Activated naive CD4-positive, alpha-beta T cell treated with anti-CD3 and anti-CD28 coated beads, Interleukin-2, amount 10 ng/mL, durations not matched to agents 7 days and 5 days (primary cell): ENCODE data around the gene TMEM87A.
"Not testable (repeated sequence)": the region's sequence is repeated elsewhere in the genome, so short reads cannot be mapped to it uniquely, and the experiment has no call there.

Experiments used
- CTCF ChIA-PET: fragments of 350-600 bp; sonication (Branson Sonifier 250); formaldehyde crosslinking; loops from one replicate; lab custom pipeline; 2021; ENCODE audit warnings: antibody characterized with exemption; lab: Charles Lee
- DNase-seq: peaks from one replicate; pipeline ENCODE4 v3.0.0-alpha.2; 2020
- H3K27ac Mint-ChIP-seq: one replicate; pipeline ENCODE4 v1.8.0; 2021; ENCODE audit warnings: mild to moderate bottlenecking, moderate library complexity, mixed read lengths
- H3K27me3 Mint-ChIP-seq: one replicate; pipeline ENCODE4 v1.8.0; 2021; ENCODE audit warnings: mild to moderate bottlenecking, mixed read lengths
- H3K36me3 Mint-ChIP-seq: one replicate; pipeline ENCODE4 v1.8.0; 2021; ENCODE audit warnings: mixed read lengths
- H3K4me1 Mint-ChIP-seq: one replicate; pipeline ENCODE4 v1.8.0; 2021; ENCODE audit warnings: mixed read lengths
- H3K4me3 Mint-ChIP-seq: one replicate; pipeline ENCODE4 v1.8.0; 2021; ENCODE audit warnings: mild to moderate bottlenecking, moderate library complexity, mixed read lengths
- H3K9me3 Mint-ChIP-seq: one replicate; pipeline ENCODE4 v1.8.0; 2021; ENCODE audit warnings: mixed read lengths

TMEM87A gene, protein sequence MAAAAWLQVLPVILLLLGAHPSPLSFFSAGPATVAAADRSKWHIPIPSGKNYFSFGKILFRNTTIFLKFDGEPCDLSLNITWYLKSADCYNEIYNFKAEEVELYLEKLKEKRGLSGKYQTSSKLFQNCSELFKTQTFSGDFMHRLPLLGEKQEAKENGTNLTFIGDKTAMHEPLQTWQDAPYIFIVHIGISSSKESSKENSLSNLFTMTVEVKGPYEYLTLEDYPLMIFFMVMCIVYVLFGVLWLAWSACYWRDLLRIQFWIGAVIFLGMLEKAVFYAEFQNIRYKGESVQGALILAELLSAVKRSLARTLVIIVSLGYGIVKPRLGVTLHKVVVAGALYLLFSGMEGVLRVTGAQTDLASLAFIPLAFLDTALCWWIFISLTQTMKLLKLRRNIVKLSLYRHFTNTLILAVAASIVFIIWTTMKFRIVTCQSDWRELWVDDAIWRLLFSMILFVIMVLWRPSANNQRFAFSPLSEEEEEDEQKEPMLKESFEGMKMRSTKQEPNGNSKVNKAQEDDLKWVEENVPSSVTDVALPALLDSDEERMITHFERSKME

DNA sequence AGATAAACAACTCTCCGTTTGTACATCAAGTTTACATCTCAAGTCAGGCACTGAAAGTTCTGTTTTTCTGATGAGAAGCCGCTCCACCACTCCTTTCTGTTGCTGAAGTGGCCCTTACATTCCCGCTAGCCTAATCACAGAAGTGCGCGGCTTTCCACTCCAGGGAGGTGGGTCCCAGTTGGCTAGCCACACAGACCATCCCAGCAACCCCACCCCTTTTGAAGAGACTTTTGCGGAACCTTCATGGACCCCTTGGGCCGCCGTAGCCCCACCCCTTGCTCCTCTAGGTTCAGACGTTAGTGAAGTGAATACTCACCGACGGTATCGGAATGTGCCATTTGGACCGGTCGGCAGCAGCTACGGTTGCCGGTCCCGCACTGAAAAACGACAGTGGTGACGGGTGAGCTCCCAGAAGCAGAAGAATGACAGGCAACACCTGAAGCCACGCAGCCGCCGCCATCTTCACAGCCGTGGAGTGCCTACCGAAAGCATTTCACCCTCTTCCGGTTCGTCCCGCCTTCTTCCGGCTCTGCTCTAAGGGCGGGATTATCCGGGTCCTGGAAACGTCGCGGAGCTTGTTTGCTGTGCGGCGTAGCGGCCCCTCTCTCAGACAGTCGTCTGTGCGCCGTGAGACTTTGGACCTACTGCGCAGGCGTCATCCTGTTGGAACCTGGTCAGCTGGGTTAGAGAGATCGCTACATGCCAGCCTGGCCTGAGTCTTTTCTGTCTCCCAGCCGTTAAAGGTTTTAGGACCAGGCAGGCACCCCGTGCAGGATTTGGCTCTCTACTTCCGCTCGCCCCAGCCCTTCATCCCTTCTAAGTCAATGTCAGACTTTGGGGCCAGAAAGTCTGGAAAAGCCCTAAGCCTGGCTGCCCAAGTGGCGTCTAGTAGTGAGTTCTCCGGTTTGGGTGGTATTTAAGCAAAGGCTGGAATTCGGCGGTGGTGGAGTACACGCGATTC lies at the start of gene TMEM87A, which contains the start of gene GANC:
TSS of gene TMEM87A (minus strand) at position 495 of the 961 bp plus-strand sequence. CDS start at position 460, 35 bp downstream.
TSS of gene GANC (plus strand) at position 263 of the 961 bp plus-strand sequence. CDS start 1,281 bp downstream, outside the sequence.
- H3K9me3 Mint-ChIP-seq, result no peaks in the 10 kb centered on the region
- peak; percentile 98 for DNase-seq
- H3K4me3 Mint-ChIP-seq, result peak within 1 kb of the TSS; percentile 99
- CTCF ChIA-PET, result no interaction called here
- no peaks in the 10 kb centered on the region for H3K27me3 Mint-ChIP-seq
- H3K36me3 Mint-ChIP-seq, result peaks cover 28% of the 10 kb centered on the region
- H3K4me1 Mint-ChIP-seq, result peaks cover 57% of the 10 kb centered on the region
- H3K27ac Mint-ChIP-seq, result peak within 1 kb of the TSS; percentile 94

DNA sequence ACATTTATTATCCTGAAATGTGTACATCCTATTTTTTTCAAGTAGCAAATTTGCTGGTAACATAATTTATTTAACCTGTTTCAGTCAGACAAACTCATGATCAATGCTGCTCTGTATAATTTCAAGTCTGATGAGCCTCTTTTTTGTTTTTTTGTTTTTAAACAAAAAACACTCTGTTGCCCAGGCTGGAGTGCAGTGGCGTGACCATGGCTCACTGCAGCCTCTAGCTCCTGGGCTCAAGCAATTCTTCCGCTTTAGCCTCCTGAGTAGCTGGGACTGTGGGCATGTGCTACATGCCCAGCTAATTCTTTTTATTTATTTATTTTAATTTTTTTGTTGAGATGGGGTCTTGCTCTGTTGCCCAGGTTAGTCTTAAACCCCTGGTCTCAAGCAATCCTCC lies 46.0 kb upstream of the TMEM87A start:
- Mint-ChIP-seq H3K27me3 (no peaks in the 10 kb centered on the region), H3K9me3 (no peaks in the 10 kb centered on the region), H3K27ac (no peak overlapping the region), H3K4me1 (no peaks in the 10 kb centered on the region), H3K36me3 (peaks cover 18% of the 10 kb centered on the region), H3K4me3 (no peak overlapping the region)
- DNase-seq, result no peak
- CTCF ChIA-PET, result no interaction called here

DNA sequence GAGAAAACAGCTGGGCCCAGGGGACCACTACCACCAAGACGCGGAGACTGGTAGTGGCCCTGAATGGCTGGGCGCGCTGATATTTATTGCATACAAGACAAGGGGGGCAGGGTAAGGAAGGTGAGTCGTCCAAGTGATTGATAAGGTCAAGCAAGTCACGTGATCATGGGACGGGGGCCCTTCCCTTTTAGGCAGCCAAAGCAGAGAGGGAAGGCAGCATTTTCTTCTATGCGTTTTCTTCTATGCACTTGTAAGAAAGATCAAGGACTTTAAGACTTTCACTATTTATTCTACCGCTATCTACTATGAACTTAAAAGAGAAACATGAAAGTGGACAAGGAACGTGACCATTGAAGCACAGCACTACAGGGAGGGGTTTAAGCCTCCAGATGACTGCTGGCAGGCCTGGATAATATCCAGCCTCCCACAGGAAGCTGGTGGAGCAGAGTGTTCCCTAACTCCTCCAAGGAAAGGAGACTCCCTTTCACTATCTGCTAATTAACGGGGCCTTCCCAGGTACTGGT lies 43.1 kb upstream of the TMEM87A start:
- H3K9me3 Mint-ChIP-seq, H3K27me3 Mint-ChIP-seq, DNase-seq, CTCF ChIA-PET, H3K27ac Mint-ChIP-seq, H3K4me1 Mint-ChIP-seq, H3K4me3 Mint-ChIP-seq: not testable (repeated sequence)
- peaks cover 13% of the 10 kb centered on the region for H3K36me3 Mint-ChIP-seq

DNA sequence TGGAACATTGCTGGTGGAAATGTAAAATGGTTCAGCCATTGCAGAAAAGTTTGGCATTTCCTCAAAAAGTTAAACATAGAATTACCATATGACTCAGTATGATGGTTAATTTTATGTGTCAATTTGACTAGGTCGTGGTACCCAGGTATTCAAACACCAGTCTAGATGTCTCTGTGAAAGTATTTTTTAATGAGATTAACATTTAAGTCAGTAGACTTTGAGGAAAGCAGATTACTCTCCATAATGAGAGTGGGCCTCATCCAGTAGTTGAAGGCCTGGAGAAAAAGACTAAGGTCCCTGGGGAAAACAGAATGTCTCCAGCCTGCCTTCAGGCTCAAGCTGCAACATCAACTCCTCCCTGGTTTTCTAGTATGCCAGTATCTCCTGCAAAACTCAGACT lies 42.3 kb upstream of the TMEM87A start:
- Mint-ChIP-seq H3K4me1 (no peaks in the 10 kb centered on the region), H3K36me3 (peaks cover 19% of the 10 kb centered on the region), H3K9me3 (no peaks in the 10 kb centered on the region), H3K27ac (no peak overlapping the region), H3K4me3 (no peak overlapping the region), H3K27me3 (no peaks in the 10 kb centered on the region)
- no peak for DNase-seq
- CTCF ChIA-PET, result no interaction called here

DNA sequence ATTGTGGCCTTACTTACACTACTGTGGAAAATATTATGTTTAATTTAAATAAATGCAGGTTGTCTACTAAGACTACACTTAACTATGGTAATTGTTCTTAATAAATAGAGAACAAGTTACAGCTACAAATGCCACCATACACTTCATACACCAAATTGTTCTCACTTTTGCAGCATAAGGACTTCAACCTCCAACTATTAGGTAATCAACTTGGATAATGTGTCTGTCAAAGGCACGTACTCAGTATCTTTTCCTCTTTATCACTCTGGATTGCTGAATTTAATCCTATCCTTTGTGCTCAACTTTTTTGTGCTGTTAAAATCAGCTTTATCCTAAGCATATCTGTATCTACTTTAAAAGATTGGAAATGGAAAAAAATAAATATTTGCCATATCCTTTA lies 41.6 kb upstream of the TMEM87A start:
- no peak for DNase-seq
- H3K27me3 Mint-ChIP-seq, result no peaks in the 10 kb centered on the region
- H3K4me1 Mint-ChIP-seq, result no peaks in the 10 kb centered on the region
- no peak overlapping the region for H3K4me3 Mint-ChIP-seq
- H3K36me3 Mint-ChIP-seq, result peaks cover 21% of the 10 kb centered on the region
- CTCF ChIA-PET, result no interaction called here
- H3K9me3 Mint-ChIP-seq, result no peaks in the 10 kb centered on the region
- no peak overlapping the region for H3K27ac Mint-ChIP-seq

DNA sequence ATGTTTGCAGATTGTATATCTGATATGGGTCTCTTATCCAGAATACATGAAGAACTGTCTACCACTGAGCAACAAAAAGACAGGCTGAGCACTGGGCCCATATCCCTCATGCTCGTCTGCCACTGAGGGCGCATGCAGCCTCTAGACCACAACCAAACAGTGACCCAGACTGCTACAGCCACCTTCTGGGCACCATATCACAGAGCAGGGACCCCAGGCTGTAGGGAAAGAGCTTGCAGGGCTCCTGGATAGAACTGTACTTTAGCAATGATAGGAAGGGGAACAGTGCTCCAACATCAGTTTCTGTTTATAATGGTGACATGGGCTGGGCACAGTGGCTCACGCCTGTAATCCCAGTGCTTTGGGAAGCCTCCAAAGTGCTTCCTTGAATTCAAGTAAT lies 40.2 kb upstream of the TMEM87A start:
- no peaks in the 10 kb centered on the region for H3K4me1 Mint-ChIP-seq
- no peak overlapping the region for H3K27ac Mint-ChIP-seq
- CTCF ChIA-PET, result no interaction called here
- no peak overlapping the region for H3K4me3 Mint-ChIP-seq
- DNase-seq, result no peak
- H3K27me3 Mint-ChIP-seq, result no peaks in the 10 kb centered on the region
- H3K36me3 Mint-ChIP-seq, result peaks cover 21% of the 10 kb centered on the region
- no peaks in the 10 kb centered on the region for H3K9me3 Mint-ChIP-seq

DNA sequence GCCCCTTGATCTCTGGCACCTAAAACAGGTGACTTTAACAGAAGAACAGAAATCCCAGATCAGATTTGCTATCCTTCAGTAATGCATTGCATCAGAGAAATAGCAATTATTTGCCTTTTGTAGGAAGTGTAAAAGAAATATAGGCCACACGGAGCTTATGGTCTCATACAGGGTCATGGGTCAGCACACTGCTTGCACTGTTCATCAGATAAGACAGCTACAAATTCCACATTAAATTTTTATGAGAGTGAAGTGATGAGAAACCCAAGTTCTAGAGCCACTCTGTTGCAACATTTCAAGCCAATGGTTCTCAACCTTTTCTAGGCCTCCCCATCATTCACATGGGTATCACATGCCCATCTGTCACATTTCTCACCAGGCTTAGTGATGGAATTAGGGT lies 33.4 kb upstream of the TMEM87A start:
- Mint-ChIP-seq H3K27me3 (no peaks in the 10 kb centered on the region), H3K27ac (no peak overlapping the region), H3K4me1 (no peaks in the 10 kb centered on the region), H3K36me3 (peaks cover 14% of the 10 kb centered on the region), H3K4me3 (no peak overlapping the region), H3K9me3 (peaks cover 12% of the 10 kb centered on the region)
- no peak for DNase-seq
- CTCF ChIA-PET, result interaction anchor here (1.0 kb wide), 1 partner anchor 10 kb away, joined by 3 read pairs; no protein-coding TSS in a partner anchor

DNA sequence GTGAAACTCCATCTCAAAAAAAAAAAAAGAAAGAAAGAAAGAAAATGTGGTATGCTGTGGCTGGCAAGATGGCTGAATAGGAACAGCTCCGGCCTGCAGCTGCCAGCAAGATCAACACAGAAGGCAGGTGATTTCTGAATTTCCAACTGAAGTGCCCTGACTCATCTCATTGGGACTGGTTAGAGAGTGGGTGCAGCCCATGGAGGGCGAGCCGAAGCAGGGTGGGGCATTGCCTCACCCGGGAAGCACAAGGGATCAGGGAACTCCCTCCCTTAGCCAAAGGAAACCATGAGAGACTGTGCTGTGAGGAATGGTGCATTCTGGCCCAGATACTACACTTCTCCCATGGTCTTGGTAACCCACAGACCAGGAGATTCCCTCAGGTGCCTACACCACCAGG lies 27.8 kb upstream of the TMEM87A start:
- DNase-seq, CTCF ChIA-PET, H3K27me3 Mint-ChIP-seq, H3K27ac Mint-ChIP-seq, H3K4me1 Mint-ChIP-seq, H3K4me3 Mint-ChIP-seq: not testable (repeated sequence)
- H3K36me3 Mint-ChIP-seq, result peaks cover 30% of the 10 kb centered on the region
- peaks cover 12% of the 10 kb centered on the region for H3K9me3 Mint-ChIP-seq

DNA sequence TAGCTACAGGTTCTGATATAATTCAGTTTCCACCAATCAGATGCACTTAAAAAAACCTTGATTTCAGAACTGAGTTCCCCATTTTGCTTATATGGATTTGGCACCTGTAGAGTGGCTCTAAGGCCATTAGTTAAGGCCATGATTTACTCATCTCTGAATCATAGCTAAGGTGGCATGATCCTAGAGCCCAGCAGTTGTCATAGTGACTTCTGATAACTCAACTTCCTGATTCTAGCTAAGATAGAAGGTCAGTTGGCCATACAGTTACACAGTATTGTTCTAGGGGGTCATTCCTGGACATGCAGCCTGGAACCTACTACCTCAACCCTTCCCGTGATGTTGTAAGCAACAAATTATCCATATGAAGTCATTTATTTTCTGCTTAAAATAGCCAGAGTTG lies 15.9 kb upstream of the TMEM87A start:
- no peaks in the 10 kb centered on the region for H3K9me3 Mint-ChIP-seq
- CTCF ChIA-PET, result interaction anchor here (0.7 kb wide), 1 partner anchor 937 kb away, joined by 3 read pairs; no protein-coding TSS in a partner anchor
- no peak overlapping the region for H3K4me3 Mint-ChIP-seq
- no peak for DNase-seq
- no peaks in the 10 kb centered on the region for H3K4me1 Mint-ChIP-seq
- H3K36me3 Mint-ChIP-seq, result peaks cover 43% of the 10 kb centered on the region
- no peak overlapping the region for H3K27ac Mint-ChIP-seq
- H3K27me3 Mint-ChIP-seq, result no peaks in the 10 kb centered on the region

DNA sequence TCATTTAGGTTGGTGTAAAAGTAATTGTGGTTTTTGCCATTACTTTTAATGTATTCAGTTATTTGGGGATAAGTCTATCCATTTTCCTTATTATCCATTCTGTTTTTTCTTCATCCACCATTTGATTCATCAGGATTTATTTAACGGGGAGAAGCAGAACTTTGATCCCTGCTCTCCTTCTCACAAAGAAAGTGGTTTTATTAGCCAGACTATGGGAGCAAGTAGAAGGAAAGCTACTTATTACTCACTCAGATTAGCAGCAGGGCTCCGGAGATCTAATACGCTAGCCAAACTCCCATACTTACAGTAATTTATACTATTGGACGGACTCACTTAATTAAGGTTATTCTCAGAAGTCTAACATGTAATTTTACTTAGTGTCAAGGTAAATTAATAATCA lies 14.7 kb upstream of the TMEM87A start:
- CTCF ChIA-PET, result no interaction called here
- no peak for DNase-seq
- Mint-ChIP-seq H3K4me1 (no peaks in the 10 kb centered on the region), H3K36me3 (peaks cover 41% of the 10 kb centered on the region), H3K9me3 (no peaks in the 10 kb centered on the region), H3K27ac (no peak overlapping the region), H3K27me3 (no peaks in the 10 kb centered on the region), H3K4me3 (no peak overlapping the region)

DNA sequence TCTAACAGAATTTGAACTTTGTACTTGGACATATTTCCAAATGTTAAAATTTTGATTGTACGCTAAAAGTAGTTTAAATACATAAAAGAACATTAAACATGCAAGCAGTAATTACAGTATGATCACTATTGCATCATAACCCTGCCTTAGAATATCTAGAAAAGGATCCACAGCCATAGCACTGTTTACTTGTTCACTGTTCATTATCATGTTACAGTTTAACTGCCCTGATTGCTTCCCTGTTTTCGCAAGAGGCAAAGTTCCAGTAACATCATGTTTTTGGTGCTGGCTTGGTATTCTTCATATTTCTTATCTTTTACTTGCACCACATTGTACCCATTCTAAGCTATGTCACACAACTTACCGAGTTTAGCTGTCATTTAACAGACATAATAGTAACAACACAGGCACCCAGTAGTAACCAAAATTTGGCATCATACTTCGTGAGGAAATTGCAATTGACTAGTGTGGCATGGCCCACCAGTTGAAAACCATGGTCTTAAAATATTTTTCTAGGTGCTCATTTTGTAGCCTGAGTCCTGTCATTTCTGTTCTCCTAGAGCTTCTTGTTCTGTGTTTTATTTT lies 13.3 kb upstream of the TMEM87A start:
- no peak overlapping the region for H3K4me3 Mint-ChIP-seq
- H3K36me3 Mint-ChIP-seq, result peaks cover 32% of the 10 kb centered on the region
- no peak for DNase-seq
- no peak overlapping the region for H3K27ac Mint-ChIP-seq
- no peaks in the 10 kb centered on the region for H3K4me1 Mint-ChIP-seq
- H3K9me3 Mint-ChIP-seq, result no peaks in the 10 kb centered on the region
- no peaks in the 10 kb centered on the region for H3K27me3 Mint-ChIP-seq
- CTCF ChIA-PET, result no interaction called here

DNA sequence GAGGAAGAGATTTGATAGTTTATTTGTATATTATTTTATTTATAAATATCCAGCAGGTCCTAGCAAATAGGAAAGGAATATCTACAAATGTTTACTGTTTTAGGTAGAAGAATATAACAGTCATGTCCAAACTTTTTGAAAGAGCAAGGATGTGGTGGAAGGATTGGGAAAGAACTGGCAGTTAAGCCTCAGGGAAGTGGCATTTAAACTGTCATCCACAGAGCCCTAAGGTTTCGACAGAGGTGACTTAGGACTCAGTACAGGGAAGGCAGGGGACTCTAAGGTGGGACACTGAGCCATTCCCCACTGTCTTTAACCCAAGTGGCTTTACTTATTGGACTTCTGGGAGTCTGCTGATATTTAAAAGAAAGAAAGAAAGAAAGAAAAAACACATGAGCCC lies 11.8 kb upstream of the TMEM87A start:
- no peaks in the 10 kb centered on the region for H3K27me3 Mint-ChIP-seq
- no peak for DNase-seq
- CTCF ChIA-PET, result interaction anchor here (0.5 kb wide), 1 partner anchor 151 kb away, joined by 3 read pairs; no protein-coding TSS in a partner anchor

DNA sequence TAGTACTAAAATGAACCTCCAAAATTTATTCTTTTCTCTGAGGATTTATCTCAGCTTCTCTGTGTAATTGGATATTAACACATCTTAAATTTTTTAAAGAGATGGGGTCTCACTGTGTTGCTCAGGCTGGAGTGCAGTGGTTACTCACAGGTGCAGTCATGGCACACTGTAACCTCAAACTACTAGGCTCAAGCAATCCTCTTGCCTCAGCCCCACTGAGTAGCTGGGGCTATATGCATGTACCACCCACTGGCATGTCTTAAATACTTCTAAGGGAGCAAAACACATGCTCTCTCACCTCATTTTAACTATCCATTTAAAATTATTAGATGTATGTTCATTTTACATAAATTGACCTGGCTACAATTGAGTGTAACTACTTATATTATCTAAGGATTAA lies 11.3 kb upstream of the TMEM87A start:
- H3K4me1 Mint-ChIP-seq, result no peaks in the 10 kb centered on the region
- CTCF ChIA-PET, result interaction anchor here (0.5 kb wide), 1 partner anchor 150 kb away, joined by 3 read pairs; no protein-coding TSS in a partner anchor
- no peaks in the 10 kb centered on the region for H3K9me3 Mint-ChIP-seq
- DNase-seq, result no peak
- peaks cover 28% of the 10 kb centered on the region for H3K36me3 Mint-ChIP-seq
- no peak overlapping the region for H3K27ac Mint-ChIP-seq
- H3K4me3 Mint-ChIP-seq, result no peak overlapping the region
- H3K27me3 Mint-ChIP-seq, result no peaks in the 10 kb centered on the region

More for the DNA sequence above, 11.8 kb upstream of the TMEM87A start:
- peaks cover 27% of the 10 kb centered on the region for H3K36me3 Mint-ChIP-seq
- no peaks in the 10 kb centered on the region for H3K4me1 Mint-ChIP-seq
- H3K27ac Mint-ChIP-seq, result no peak overlapping the region
- H3K9me3 Mint-ChIP-seq, result no peaks in the 10 kb centered on the region
- no peak overlapping the region for H3K4me3 Mint-ChIP-seq
